RWPE2 (cell line): ENCODE measurements around the gene CLIC3.
A peak's percentile ranks its signal among the peaks of the same experiment; 100 is the strongest.

Source experiments
- ATAC-seq: fragments of 200-7000 bp; cut with Tn5 transposase; 3 replicates; pipeline ENCODE4 v1.9.1; 2021; ENCODE audit warnings: low read depth
- DNase-seq: peaks from one replicate; pipeline ENCODE4 v3.0.0-alpha.2; 2020; ENCODE audit warnings: low spot score
- H3K27ac ChIP-seq: fragments of 450-650 bp; 2 replicates; pipeline ENCODE4 v1.5.1; 2017; ENCODE audit warnings: mild to moderate bottlenecking; ENCODE audit not compliant: poor library complexity, severe bottlenecking
- H3K27me3 ChIP-seq: fragments of 250-450 bp; sonication (Bioruptor Pico); 2 replicates; pipeline ENCODE4 v1.5.1; 2021; ENCODE audit warnings: mild to moderate bottlenecking, moderate library complexity; ENCODE audit not compliant: insufficient read depth, poor library complexity, severe bottlenecking
- H3K36me3 ChIP-seq: fragments of 250-450 bp; sonication (Bioruptor Pico); 2 replicates; pipeline ENCODE4 v1.5.1; 2020; ENCODE audit warnings: low read depth, mild to moderate bottlenecking, moderate library complexity
- H3K4me1 ChIP-seq: fragments of 250-450 bp; sonication (Bioruptor Pico); 2 replicates; pipeline ENCODE4 v1.5.1; 2021; ENCODE audit warnings: mild to moderate bottlenecking, moderate library complexity; ENCODE audit not compliant: insufficient read depth, poor library complexity, severe bottlenecking
- H3K4me3 ChIP-seq: fragments of 250-450 bp; sonication (Bioruptor Pico); 2 replicates; pipeline ENCODE4 v1.5.1; 2021; ENCODE audit warnings: mild to moderate bottlenecking, moderate library complexity; ENCODE audit not compliant: severe bottlenecking
- H3K9me3 ChIP-seq: fragments of 250-450 bp; sonication (Bioruptor Pico); 2 replicates; pipeline ENCODE4 v1.5.1; 2021; ENCODE audit warnings: mild to moderate bottlenecking, moderate library complexity; ENCODE audit not compliant: severe bottlenecking
- CTCF ChIP-seq: fragments of 450-650 bp; IDR thresholded peaks from one replicate; pipeline ENCODE4 v1.5.1; 2017; ENCODE audit warnings: mild to moderate bottlenecking, moderate library complexity; ENCODE audit not compliant: poor library complexity, severe bottlenecking

CLIC3 gene

GRCh38 chr9:136971746-136972145 lies 24.6 kb downstream of the CLIC3 start:
- H3K27me3 ChIP-seq = no peaks in the 10 kb centered on the region
- H3K36me3 ChIP-seq = no peaks in the 10 kb centered on the region
- ATAC-seq = no peak
- peaks cover 7% of the 10 kb centered on the region for H3K4me1 ChIP-seq
- no peak overlapping the region for H3K27ac ChIP-seq
- no peak for DNase-seq
- H3K9me3 ChIP-seq = no peaks in the 10 kb centered on the region
- no peak for TF ChIP-seq CTCF
- H3K4me3 ChIP-seq = no peak overlapping the region

- no peak for ATAC-seq
These were observed 26.0 kb downstream of the CLIC3 start for GRCh38 chr9:136970361-136970760.

GRCh38 chr9:136969774-136970173 lies 26.6 kb downstream of the CLIC3 start:
- DNase-seq (no peak), ATAC-seq (no peak)
- Histone ChIP-seq H3K4me3 (no peak overlapping the region), H3K27me3 (no peaks in the 10 kb centered on the region), H3K36me3 (no peaks in the 10 kb centered on the region), H3K9me3 (no peaks in the 10 kb centered on the region), H3K4me1 (peaks cover 2% of the 10 kb centered on the region), H3K27ac (no peak overlapping the region)
- no peak for TF ChIP-seq CTCF

More at GRCh38 chr9:136970361-136970760, 26.0 kb downstream of the CLIC3 start:
- H3K4me3 ChIP-seq = no peak overlapping the region
- peaks cover 7% of the 10 kb centered on the region for H3K4me1 ChIP-seq
- H3K27ac ChIP-seq = no peak overlapping the region
- no peaks in the 10 kb centered on the region for H3K9me3 ChIP-seq
- no peaks in the 10 kb centered on the region for H3K27me3 ChIP-seq
- no peak for DNase-seq
- no peak for TF ChIP-seq CTCF
- no peaks in the 10 kb centered on the region for H3K36me3 ChIP-seq

- TF ChIP-seq CTCF = no peak
- no peaks in the 10 kb centered on the region for H3K36me3 ChIP-seq
- ATAC-seq (peak; percentile 21; the same call in 1 of the 3 replicates), DNase-seq (no peak)
- no peak overlapping the region for H3K27ac ChIP-seq
- no peaks in the 10 kb centered on the region for H3K27me3 ChIP-seq
- no peak overlapping the region for H3K4me3 ChIP-seq
- H3K4me1 ChIP-seq = no peaks in the 10 kb centered on the region
- H3K9me3 ChIP-seq = no peaks in the 10 kb centered on the region
These were observed 27.2 kb downstream of the CLIC3 start for GRCh38 chr9:136969150-136969549.

GRCh38 chr9:136968333-136969127 lies 27.8 kb downstream of the CLIC3 start:
- H3K27ac ChIP-seq = no peak overlapping the region
- TF ChIP-seq CTCF = no peak
- no peaks in the 10 kb centered on the region for H3K27me3 ChIP-seq
- H3K4me3 ChIP-seq = no peak overlapping the region
- no peaks in the 10 kb centered on the region for H3K4me1 ChIP-seq
- DNase-seq = no peak
- ATAC-seq = no peak
- no peaks in the 10 kb centered on the region for H3K36me3 ChIP-seq
- no peaks in the 10 kb centered on the region for H3K9me3 ChIP-seq
